Suprapubic skin (tissue), 4 donors: Measurements from ENCODE around the gene PLXDC2. TPM values are rescaled to one million over a fixed set of nuclear protein-coding genes. Genes with fewer than 3 reads are reported as not detected.

Source experiments
- DNase-seq, 2 donors: peaks; one replicate each; pipeline ENCODE4 v3.0.0-alpha.2; 2019; ENCODE audit warnings: low spot score in 2 of 2
- H3K27ac ChIP-seq: fragments of 200-600 bp; sonication (generic); one replicate; pipeline ENCODE4 v1.5.1; 2019
- H3K27me3 ChIP-seq: fragments of 200-600 bp; sonication (generic); one replicate; pipeline ENCODE4 v1.5.1; 2019
- H3K36me3 ChIP-seq: fragments of 200-600 bp; sonication (generic); one replicate; pipeline ENCODE4 v1.5.1; 2019
- H3K4me1 ChIP-seq: fragments of 200-600 bp; sonication (generic); one replicate; pipeline ENCODE4 v1.5.1; 2019
- H3K4me3 ChIP-seq: fragments of 200-600 bp; sonication (generic); one replicate; pipeline ENCODE4 v1.5.1; 2019; ENCODE audit warnings: mild to moderate bottlenecking
- H3K9me3 ChIP-seq: fragments of 200-600 bp; sonication (generic); one replicate; pipeline ENCODE4 v1.5.1; 2019
- EP300 ChIP-seq: sonication (generic); formaldehyde crosslinking; IDR thresholded peaks from one replicate; pipeline ENCODE4 v1.6.1; 2017; ENCODE audit warnings: antibody characterized with exemption
- POLR2A ChIP-seq, 2 donors: fragments of 450-650 bp; IDR thresholded peaks; one replicate each; pipeline ENCODE4 v1.6.1; 2017; ENCODE audit warnings: antibody characterized with exemption in 2 of 2, mild to moderate bottlenecking in 2 of 2, moderate library complexity in 2 of 2
- POLR2AphosphoS5 ChIP-seq, 3 donors: sonication (generic); formaldehyde crosslinking; IDR thresholded peaks; one replicate each; pipeline ENCODE4 v1.6.1; 2017; ENCODE audit warnings: antibody characterized with exemption in 3 of 3
- WGBS: methylation state at CpG from one replicate; pipeline ENCODE4 v1.1.5; 2018; 5-methylcytosine and 5-hydroxymethylcytosine counted together
- total RNA-seq, 4 donors: library from RNA; depleted of rRNA; stranded (reverse); fragments of >200 nt; gene quantifications; one replicate each; pipeline ENCODE4 v1.1.0, GENCODE V29; 2016
- TF ChIP-seq, protein P1 (sequence below), 2 donors: fragments of 200-600 bp in 1 of 2; fragments of 450-650 bp in 1 of 2; sonication (generic) in 1 of 2; IDR thresholded peaks; one replicate each; pipeline ENCODE4 v1.5.1; 2016 to 2019; ENCODE audit warnings: antibody characterized with exemption in 2 of 2, mild to moderate bottlenecking in 1 of 2, moderate library complexity in 1 of 2

PLXDC2 gene
- total RNA-seq, 4 donors from 2014 or later = 93.0 to 97.0 (median 95.0) TPM

- no peak for TF ChIP-seq POLR2A (IDR thresholded peaks at IDR 0.05)
- no peak for TF ChIP-seq EP300
- TF ChIP-seq POLR2AphosphoS5 (IDR thresholded peaks at IDR 0.05) = no peak
- TF ChIP-seq, protein P1, sequence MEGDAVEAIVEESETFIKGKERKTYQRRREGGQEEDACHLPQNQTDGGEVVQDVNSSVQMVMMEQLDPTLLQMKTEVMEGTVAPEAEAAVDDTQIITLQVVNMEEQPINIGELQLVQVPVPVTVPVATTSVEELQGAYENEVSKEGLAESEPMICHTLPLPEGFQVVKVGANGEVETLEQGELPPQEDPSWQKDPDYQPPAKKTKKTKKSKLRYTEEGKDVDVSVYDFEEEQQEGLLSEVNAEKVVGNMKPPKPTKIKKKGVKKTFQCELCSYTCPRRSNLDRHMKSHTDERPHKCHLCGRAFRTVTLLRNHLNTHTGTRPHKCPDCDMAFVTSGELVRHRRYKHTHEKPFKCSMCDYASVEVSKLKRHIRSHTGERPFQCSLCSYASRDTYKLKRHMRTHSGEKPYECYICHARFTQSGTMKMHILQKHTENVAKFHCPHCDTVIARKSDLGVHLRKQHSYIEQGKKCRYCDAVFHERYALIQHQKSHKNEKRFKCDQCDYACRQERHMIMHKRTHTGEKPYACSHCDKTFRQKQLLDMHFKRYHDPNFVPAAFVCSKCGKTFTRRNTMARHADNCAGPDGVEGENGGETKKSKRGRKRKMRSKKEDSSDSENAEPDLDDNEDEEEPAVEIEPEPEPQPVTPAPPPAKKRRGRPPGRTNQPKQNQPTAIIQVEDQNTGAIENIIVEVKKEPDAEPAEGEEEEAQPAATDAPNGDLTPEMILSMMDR (IDR thresholded peaks at IDR 0.05) = no peak
- Histone ChIP-seq H3K4me1 (no peaks in the 10 kb centered on the region), H3K27ac (no peak overlapping the region), H3K36me3 (no peaks in the 10 kb centered on the region), H3K9me3 (no peaks in the 10 kb centered on the region), H3K4me3 (no peak overlapping the region), H3K27me3 (no peaks in the 10 kb centered on the region)
- DNase-seq = no peak
- WGBS = 95% methylated on average over 5 of the region's 5 CpGs
Measured at GRCh38 chr10:20114179-20114578, 297.9 kb downstream of the PLXDC2 start.

GRCh38 chr10:20115894-20116293, 299.7 kb downstream of the PLXDC2 start:
- TF ChIP-seq POLR2AphosphoS5 (IDR thresholded peaks at IDR 0.05) (no peak), EP300 (no peak), POLR2A (IDR thresholded peaks at IDR 0.05) (no peak)
- TF ChIP-seq, protein P1 (IDR thresholded peaks at IDR 0.05) = no peak
- no peak for DNase-seq
- H3K27ac ChIP-seq = no peak overlapping the region

DNA sequence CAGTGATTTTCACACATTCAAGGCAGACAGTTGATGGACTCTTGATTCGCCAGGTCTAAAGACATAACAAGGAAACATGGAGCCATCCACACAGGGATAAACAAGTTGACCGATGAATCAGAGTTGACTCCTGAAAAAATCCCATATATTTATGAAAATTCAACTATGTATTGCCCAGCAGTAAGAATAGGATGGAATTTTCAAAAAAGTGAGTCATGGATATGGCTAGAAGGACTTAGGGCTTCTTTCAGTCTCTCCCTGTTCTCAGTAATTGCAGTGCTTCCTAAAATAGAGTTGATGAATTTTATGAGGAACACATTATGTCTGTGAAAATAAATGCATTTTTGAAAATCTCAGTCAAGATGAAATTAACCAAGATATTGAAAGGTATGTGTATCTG, 301.2 kb downstream of the PLXDC2 start:
- no peak for TF ChIP-seq EP300
- TF ChIP-seq POLR2A (IDR thresholded peaks at IDR 0.05) = no peak
- TF ChIP-seq POLR2AphosphoS5 (IDR thresholded peaks at IDR 0.05) = no peak
- TF ChIP-seq, protein P1 (IDR thresholded peaks at IDR 0.05) = no peak

More at GRCh38 chr10:20115894-20116293, 299.7 kb downstream of the PLXDC2 start:
- no peaks in the 10 kb centered on the region for H3K4me1 ChIP-seq
- no peaks in the 10 kb centered on the region for H3K27me3 ChIP-seq
- no peaks in the 10 kb centered on the region for H3K36me3 ChIP-seq
- H3K9me3 ChIP-seq = no peaks in the 10 kb centered on the region
- 89% methylated on average over 5 of the region's 5 CpGs for WGBS
- H3K4me3 ChIP-seq = no peak overlapping the region

DNA sequence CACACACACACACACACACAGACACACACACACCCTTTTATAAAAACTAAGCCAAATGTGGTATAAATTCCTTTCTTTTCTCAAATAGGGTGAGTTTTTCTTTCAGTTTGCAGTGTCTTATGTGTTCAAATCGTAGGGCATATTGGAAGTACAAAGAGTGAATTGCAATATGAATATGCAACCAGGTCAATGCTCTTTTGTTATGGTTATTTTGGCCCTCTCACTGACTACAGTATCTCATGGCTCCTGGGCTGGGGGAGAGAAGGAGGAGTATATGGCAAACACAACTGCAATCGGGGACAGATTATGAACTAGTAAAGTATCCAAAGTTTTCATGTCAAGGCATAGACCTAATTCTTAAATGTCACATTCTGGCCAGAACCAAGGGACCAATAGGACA, 301.9 kb downstream of the PLXDC2 start:
- H3K27me3 ChIP-seq = no peaks in the 10 kb centered on the region
- no peak for TF ChIP-seq POLR2AphosphoS5 (IDR thresholded peaks at IDR 0.05)
- TF ChIP-seq POLR2A (IDR thresholded peaks at IDR 0.05) = no peak
- TF ChIP-seq EP300 = no peak
- TF ChIP-seq, protein P1 (IDR thresholded peaks at IDR 0.05) = no peak
- DNase-seq = no peak
- H3K4me3 ChIP-seq = no peak overlapping the region
- no peaks in the 10 kb centered on the region for H3K36me3 ChIP-seq
- no peak overlapping the region for H3K27ac ChIP-seq
- no peaks in the 10 kb centered on the region for H3K9me3 ChIP-seq
- H3K4me1 ChIP-seq = no peaks in the 10 kb centered on the region
- WGBS = 73% methylated on average over 2 of the region's 2 CpGs

More for the DNA sequence above, 301.2 kb downstream of the PLXDC2 start:
- H3K27ac ChIP-seq = no peak overlapping the region
- no peak overlapping the region for H3K4me3 ChIP-seq
- H3K9me3 ChIP-seq = no peaks in the 10 kb centered on the region
- H3K4me1 ChIP-seq = no peaks in the 10 kb centered on the region
- no peaks in the 10 kb centered on the region for H3K27me3 ChIP-seq
- DNase-seq = no peak
- H3K36me3 ChIP-seq = no peaks in the 10 kb centered on the region
- 96% methylated on average over 2 of the region's 2 CpGs for WGBS

DNA sequence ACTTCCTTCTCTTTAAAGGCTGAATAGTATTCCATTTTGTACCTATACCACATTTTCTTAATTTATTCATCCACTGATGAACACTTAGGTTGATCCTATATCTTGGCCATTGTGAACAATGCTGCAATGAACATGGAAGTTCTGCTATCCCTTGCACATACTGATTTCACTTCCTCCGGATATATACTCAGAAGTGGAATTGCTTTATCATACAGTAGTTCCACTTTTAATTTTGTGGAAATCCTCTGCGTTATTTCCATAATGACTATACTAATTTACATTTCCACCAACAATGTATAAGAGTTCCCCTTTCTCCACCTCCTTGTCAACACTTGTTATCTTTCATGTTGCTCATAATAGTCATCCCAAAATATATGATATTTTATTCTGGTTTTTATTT, 312.6 kb downstream of the PLXDC2 start:
- H3K27me3 ChIP-seq = no peaks in the 10 kb centered on the region
- DNase-seq = no peak
- no peak overlapping the region for H3K27ac ChIP-seq
- H3K4me3 ChIP-seq = no peak overlapping the region
- TF ChIP-seq POLR2A (IDR thresholded peaks at IDR 0.05) = no peak
- TF ChIP-seq, protein P1 (IDR thresholded peaks at IDR 0.05) = no peak
- TF ChIP-seq EP300 = no peak
- TF ChIP-seq POLR2AphosphoS5 (IDR thresholded peaks at IDR 0.05) = no peak
- no peaks in the 10 kb centered on the region for H3K4me1 ChIP-seq
- H3K9me3 ChIP-seq = peaks cover 5% of the 10 kb centered on the region
- WGBS = 98% methylated on average over 2 of the region's 2 CpGs
- no peaks in the 10 kb centered on the region for H3K36me3 ChIP-seq
